Epithelial cell of proximal tubule (primary cell): ENCODE results near the gene IL22RA1. TPM values are rescaled to one million over a fixed set of nuclear protein-coding genes. Genes with fewer than 3 reads are reported as not detected.

Source experiments
- DNase-seq: peaks from one replicate; pipeline ENCODE4 v3.0.0-alpha.2; 2011; ENCODE audit warnings: low read depth
- H3K4me3 ChIP-seq: 2 replicates; pipeline ENCODE4 v1.5.1; 2011; ENCODE audit warnings: low read depth, mild to moderate bottlenecking, low read length
- CTCF ChIP-seq: conservative IDR thresholded peaks from 2 replicates; pipeline ENCODE4 v1.5.1; 2012; ENCODE audit warnings: low read depth, mild to moderate bottlenecking, low read length
- total RNA-seq: library from RNA; depleted of rRNA; stranded (reverse); fragments of >200 nt; gene quantifications from 2 replicates; pipeline ENCODE4 v1.2.3, GENCODE V29; 2015

Gene IL22RA1
- total RNA-seq, 1 donor from 2014 or later = not detected

GRCh38 chr1:24177161-24177560 is 34.2 kb upstream of the IL22RA1 start:
- no peak overlapping the region for H3K4me3 ChIP-seq
- TF ChIP-seq CTCF = no peak
- no peak for DNase-seq

GRCh38 chr1:24175033-24175755 is 32.3 kb upstream of the IL22RA1 start:
- no peak for TF ChIP-seq CTCF
- DNase-seq = no peak
- no peak overlapping the region for H3K4me3 ChIP-seq

GRCh38 chr1:24173638-24174575 is 31.0 kb upstream of the IL22RA1 start:
- no peak for TF ChIP-seq CTCF
- no peak overlapping the region for H3K4me3 ChIP-seq
- DNase-seq = no peak

GRCh38 chr1:24172598-24172997 is 29.7 kb upstream of the IL22RA1 start:
- no peak overlapping the region for H3K4me3 ChIP-seq
- no peak for DNase-seq
- no peak for TF ChIP-seq CTCF

GRCh38 chr1:24169286-24169685 is 26.3 kb upstream of the IL22RA1 start:
- no peak overlapping the region for H3K4me3 ChIP-seq
- TF ChIP-seq CTCF = no peak
- DNase-seq = no peak

GRCh38 chr1:24168245-24168644 is 25.3 kb upstream of the IL22RA1 start:
- no peak for DNase-seq
- H3K4me3 ChIP-seq = no peak overlapping the region
- no peak for TF ChIP-seq CTCF
